Activated naive CD8-positive, alpha-beta T cell treated with anti-CD3 and anti-CD28 coated beads, Interleukin-2, amount 50 U/mL, for 24 hours (primary cell): ENCODE measurements around the gene GTF2A1.

Experiments used
- ATAC-seq: fragments of 150-1000 bp; cut with Tn5 transposase; one replicate; pipeline ENCODE4 v1.10.0; 2021
- DNase-seq: peaks from one replicate; pipeline ENCODE4 v3.0.0; 2021
- H3K27ac Mint-ChIP-seq: one replicate; pipeline ENCODE4 v1.8.0; 2021; ENCODE audit warnings: mild to moderate bottlenecking, mixed read lengths
- H3K27me3 Mint-ChIP-seq: one replicate; pipeline ENCODE4 v1.8.0; 2021; ENCODE audit warnings: mixed read lengths
- H3K36me3 Mint-ChIP-seq: one replicate; pipeline ENCODE4 v1.8.0; 2021; ENCODE audit warnings: low read depth, mixed read lengths
- H3K4me1 Mint-ChIP-seq: one replicate; pipeline ENCODE4 v1.8.0; 2021; ENCODE audit warnings: mixed read lengths
- H3K4me3 Mint-ChIP-seq: one replicate; pipeline ENCODE4 v1.8.0; 2021; ENCODE audit warnings: mild to moderate bottlenecking, moderate library complexity, mixed read lengths
- H3K9me3 Mint-ChIP-seq: one replicate; pipeline ENCODE4 v1.8.0; 2021; ENCODE audit warnings: mixed read lengths

GTF2A1 gene

DNA sequence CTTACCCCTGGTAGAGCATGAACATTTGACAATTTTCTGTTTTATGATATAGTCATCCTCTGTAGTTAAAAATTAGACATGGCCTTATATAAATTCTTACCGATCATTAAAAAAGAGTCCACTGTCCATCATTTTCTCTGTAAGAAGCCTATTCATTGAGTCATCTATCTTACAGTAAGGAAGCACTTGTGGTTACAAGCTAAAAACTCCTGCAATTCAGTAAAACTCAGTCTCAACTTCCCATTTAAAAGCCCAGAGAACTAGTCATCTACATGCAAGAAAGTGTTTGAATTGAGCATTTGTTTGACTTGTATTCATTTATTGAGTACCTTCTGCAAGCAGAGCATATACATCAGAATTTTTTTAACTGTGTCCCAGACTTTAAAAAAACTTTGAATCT, 63.3 kb downstream of the GTF2A1 start:
- Mint-ChIP-seq H3K27me3 (no peaks in the 10 kb centered on the region), H3K4me1 (peaks cover 17% of the 10 kb centered on the region), H3K4me3 (no peak overlapping the region), H3K9me3 (no peaks in the 10 kb centered on the region), H3K27ac (no peak overlapping the region), H3K36me3 (no peaks in the 10 kb centered on the region)
- ATAC-seq (no peak), DNase-seq (no peak)

DNA sequence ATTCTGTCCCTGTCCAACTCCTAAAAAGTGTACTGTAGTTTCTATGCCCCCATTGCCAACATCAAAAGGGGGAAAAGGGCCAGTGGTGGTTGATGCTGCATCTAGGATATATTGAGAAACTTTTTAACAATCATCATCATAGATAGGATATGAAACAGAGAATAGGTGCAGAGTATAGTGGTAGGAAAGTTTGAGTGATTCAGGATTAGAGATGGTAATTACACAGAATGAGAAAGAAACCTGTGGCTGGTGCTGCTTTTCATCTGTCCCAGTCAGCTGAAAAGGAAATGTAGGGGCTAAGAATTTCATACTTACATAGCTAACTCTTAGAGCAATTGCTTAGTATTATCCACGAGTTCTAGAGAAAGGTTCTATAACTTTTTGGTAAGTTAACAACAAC, 67.6 kb downstream of the GTF2A1 start:
- H3K27me3 Mint-ChIP-seq = no peaks in the 10 kb centered on the region
- DNase-seq (no peak), ATAC-seq (peak; percentile 98)
- peaks cover 20% of the 10 kb centered on the region for H3K4me1 Mint-ChIP-seq
- peak overlapping the region; percentile 13 for H3K4me3 Mint-ChIP-seq
- no peaks in the 10 kb centered on the region for H3K36me3 Mint-ChIP-seq
- no peak overlapping the region for H3K27ac Mint-ChIP-seq
- H3K9me3 Mint-ChIP-seq = peaks cover 3% of the 10 kb centered on the region

DNA sequence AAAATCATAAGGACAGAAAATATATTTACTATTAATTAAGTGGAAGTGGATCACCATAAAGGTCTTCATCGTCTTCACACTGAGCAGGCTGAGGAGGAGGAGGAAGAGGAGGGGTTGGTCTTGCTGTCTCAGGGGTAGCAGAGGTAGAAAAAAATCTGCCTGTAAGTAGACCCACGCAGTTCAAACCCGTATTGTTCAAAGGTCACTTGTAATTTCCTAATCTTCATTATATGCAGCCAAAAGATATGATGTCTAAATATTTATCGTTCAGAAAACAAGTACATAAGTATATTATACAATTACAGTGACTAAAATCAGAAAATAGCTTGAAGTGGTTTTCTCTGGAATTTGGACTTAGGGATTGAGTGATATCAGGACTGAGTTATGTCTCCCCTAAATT, 72.1 kb downstream of the GTF2A1 start:
- Mint-ChIP-seq H3K9me3 (peaks cover 3% of the 10 kb centered on the region), H3K36me3 (no peaks in the 10 kb centered on the region), H3K4me1 (peaks cover 23% of the 10 kb centered on the region), H3K27ac (no peak overlapping the region), H3K4me3 (no peak overlapping the region), H3K27me3 (no peaks in the 10 kb centered on the region)
- no peak for ATAC-seq
- DNase-seq = no peak

GRCh38 chr14:81147140-81147897, 73.4 kb downstream of the GTF2A1 start:
- H3K36me3 Mint-ChIP-seq = no peaks in the 10 kb centered on the region
- no peak for ATAC-seq
- H3K27me3 Mint-ChIP-seq = no peaks in the 10 kb centered on the region
- H3K4me3 Mint-ChIP-seq = no peak overlapping the region
- no peak overlapping the region for H3K27ac Mint-ChIP-seq
- DNase-seq = no peak
- peaks cover 10% of the 10 kb centered on the region for H3K4me1 Mint-ChIP-seq
- peaks cover 3% of the 10 kb centered on the region for H3K9me3 Mint-ChIP-seq

DNA sequence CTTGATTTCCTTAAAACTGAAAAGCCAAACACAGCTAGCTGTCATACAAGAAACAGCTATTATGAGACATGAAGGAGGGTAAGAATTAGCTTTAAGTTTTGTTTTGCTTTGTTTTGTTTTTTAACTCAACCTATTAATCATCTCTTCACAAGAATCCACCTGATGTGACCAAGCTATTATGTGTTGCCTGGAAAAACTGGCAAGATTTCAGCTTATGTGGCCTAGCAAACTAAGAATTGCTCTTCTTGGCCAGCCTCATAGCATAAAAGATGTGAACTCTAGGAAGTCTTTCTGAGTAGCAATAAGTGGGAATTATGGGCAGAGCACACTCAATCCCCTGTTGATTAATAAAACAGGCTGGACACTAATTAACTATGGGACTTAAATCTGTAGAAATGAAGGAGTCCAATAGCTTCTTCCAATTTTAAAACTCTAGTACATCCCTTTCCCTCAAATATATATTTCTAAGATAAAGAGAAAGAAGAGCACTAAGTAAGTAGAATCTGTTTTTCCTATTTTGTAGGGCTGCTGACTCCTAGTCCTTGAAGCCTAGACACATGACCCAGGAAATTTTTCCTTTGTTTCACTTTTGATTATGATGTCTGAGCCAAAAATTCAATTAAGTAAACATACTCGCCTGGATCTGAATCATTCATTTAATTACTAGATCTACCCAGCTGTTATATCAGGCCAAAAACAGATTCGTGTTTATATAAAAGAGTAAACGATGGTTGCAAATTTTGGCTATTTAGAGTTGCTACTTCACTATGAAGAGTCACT, 75.7 kb downstream of the GTF2A1 start:
- Mint-ChIP-seq H3K9me3 (peaks cover 3% of the 10 kb centered on the region), H3K27me3 (no peaks in the 10 kb centered on the region), H3K36me3 (no peaks in the 10 kb centered on the region), H3K27ac (no peak overlapping the region), H3K4me1 (peaks cover 8% of the 10 kb centered on the region), H3K4me3 (no peak overlapping the region)
- DNase-seq (no peak), ATAC-seq (no peak)

DNA sequence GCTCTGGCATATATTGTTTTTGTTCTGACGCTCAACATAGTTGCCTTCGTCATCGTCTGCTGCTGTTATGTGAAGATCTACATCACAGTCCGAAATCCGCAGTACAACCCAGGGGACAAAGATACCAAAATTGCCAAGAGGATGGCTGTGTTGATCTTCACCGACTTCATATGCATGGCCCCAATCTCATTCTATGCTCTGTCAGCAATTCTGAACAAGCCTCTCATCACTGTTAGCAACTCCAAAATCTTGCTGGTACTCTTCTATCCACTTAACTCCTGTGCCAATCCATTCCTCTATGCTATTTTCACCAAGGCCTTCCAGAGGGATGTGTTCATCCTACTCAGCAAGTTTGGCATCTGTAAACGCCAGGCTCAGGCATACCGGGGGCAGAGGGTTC, 77.0 kb downstream of the GTF2A1 start:
- Mint-ChIP-seq H3K4me3 (no peak overlapping the region), H3K4me1 (peaks cover 8% of the 10 kb centered on the region), H3K36me3 (no peaks in the 10 kb centered on the region), H3K27me3 (no peaks in the 10 kb centered on the region), H3K9me3 (no peaks in the 10 kb centered on the region), H3K27ac (no peak overlapping the region)
- DNase-seq (no peak), ATAC-seq (no peak)

- Mint-ChIP-seq H3K27me3 (no peaks in the 10 kb centered on the region), H3K4me3 (no peak overlapping the region), H3K9me3 (no peaks in the 10 kb centered on the region), H3K36me3 (no peaks in the 10 kb centered on the region), H3K4me1 (no peaks in the 10 kb centered on the region), H3K27ac (no peak overlapping the region)
- DNase-seq (no peak), ATAC-seq (no peak)
Measured at GRCh38 chr14:81141426-81141825, 79.3 kb downstream of the GTF2A1 start.

DNA sequence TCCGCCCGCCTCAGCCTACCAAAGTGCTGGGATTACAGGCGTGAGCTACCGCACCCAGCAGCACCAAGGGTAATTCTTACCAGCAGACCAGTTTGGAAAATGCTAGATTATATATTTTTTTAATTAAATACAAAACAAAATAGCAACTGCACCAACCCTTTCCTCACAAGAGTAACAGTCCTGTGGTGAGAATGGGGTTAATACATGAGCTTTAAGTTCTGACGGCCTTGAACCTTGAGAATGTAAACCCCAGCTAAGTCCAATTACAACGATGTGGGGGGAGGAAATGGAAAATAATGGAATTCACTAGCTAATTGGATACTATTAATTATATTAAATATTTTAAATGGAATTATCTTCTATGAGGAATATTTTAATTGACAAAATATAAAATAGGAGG, 82.3 kb downstream of the GTF2A1 start:
- no peaks in the 10 kb centered on the region for H3K4me1 Mint-ChIP-seq
- H3K9me3 Mint-ChIP-seq = no peaks in the 10 kb centered on the region
- DNase-seq (no peak), ATAC-seq (no peak)
- no peaks in the 10 kb centered on the region for H3K36me3 Mint-ChIP-seq
- no peaks in the 10 kb centered on the region for H3K27me3 Mint-ChIP-seq
- no peak overlapping the region for H3K4me3 Mint-ChIP-seq
- no peak overlapping the region for H3K27ac Mint-ChIP-seq

DNA sequence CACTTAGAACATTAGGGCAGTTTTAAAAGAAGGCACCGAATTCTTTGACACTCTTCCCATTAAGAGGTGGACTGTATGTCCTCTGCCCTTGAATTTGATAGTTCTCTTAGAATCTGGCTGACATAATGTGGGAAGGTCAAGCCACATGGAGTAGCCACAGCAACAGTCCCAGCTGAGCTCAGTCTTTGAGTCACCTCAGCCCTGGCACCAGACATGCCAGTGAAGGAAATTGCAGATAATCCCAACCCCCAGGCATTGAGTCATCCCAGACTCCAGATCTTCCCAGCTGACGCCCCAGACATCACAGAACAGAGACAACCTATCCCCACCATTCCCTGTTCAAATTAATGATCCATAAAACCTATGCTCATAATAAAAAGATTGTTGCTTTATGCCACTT, 83.4 kb downstream of the GTF2A1 start:
- Mint-ChIP-seq H3K27me3 (no peaks in the 10 kb centered on the region), H3K4me1 (no peaks in the 10 kb centered on the region)

DNA sequence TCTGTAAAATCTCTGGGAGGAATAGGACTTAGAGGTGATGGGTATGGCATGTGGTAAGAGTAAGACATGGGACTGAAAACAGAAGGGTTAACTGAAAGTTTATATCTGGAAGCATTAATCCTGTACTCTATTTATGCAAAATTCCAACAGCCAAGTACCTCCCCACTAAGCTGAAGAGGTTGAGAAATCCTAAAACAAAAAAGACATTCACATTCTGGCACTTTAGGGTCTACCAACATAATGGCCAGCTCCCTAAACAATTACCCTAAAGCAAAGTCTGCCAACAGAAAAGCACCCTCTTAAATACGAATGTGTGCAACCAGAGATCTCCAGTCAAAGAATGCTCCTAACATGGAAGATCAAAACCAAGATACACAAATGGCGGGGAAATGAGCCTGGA, 87.4 kb downstream of the GTF2A1 start:
- DNase-seq (no peak), ATAC-seq (no peak)
- Mint-ChIP-seq H3K36me3 (no peaks in the 10 kb centered on the region), H3K27me3 (no peaks in the 10 kb centered on the region), H3K4me1 (no peaks in the 10 kb centered on the region), H3K4me3 (no peak overlapping the region), H3K27ac (no peak overlapping the region), H3K9me3 (no peaks in the 10 kb centered on the region)

More for the DNA sequence above, 83.4 kb downstream of the GTF2A1 start:
- Mint-ChIP-seq H3K27ac (no peak overlapping the region), H3K9me3 (no peaks in the 10 kb centered on the region), H3K36me3 (no peaks in the 10 kb centered on the region), H3K4me3 (no peak overlapping the region)
- DNase-seq (no peak), ATAC-seq (no peak)

DNA sequence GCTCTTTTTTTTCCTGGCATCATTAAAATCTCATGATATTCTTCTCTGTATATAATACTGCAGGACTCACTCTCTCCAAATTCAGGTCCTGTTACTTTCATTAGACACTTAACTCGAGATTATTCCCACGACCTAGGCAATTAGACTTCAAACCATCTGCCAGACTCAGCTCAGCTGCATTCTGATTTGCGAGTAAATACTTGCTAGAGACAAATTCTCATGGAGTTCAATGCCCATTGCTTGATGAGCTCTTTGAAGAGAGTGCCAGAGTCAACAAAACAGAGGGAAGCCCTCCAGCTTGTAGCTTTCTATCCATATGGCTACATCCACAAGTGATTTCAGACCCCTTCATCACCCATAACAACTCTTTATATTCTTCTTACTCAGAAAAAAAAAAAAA, 88.3 kb downstream of the GTF2A1 start:
- Mint-ChIP-seq H3K4me3 (no peak overlapping the region), H3K27me3 (no peaks in the 10 kb centered on the region), H3K27ac (no peak overlapping the region), H3K9me3 (peaks cover 3% of the 10 kb centered on the region), H3K4me1 (no peaks in the 10 kb centered on the region), H3K36me3 (no peaks in the 10 kb centered on the region)
- DNase-seq = no peak
- no peak for ATAC-seq

GRCh38 chr14:81129242-81129641, 91.5 kb downstream of the GTF2A1 start:
- no peak for DNase-seq
- Mint-ChIP-seq H3K9me3 (peaks cover 3% of the 10 kb centered on the region), H3K27me3 (no peaks in the 10 kb centered on the region), H3K36me3 (no peaks in the 10 kb centered on the region), H3K4me1 (no peaks in the 10 kb centered on the region), H3K27ac (no peak overlapping the region), H3K4me3 (no peak overlapping the region)
- ATAC-seq = no peak

DNA sequence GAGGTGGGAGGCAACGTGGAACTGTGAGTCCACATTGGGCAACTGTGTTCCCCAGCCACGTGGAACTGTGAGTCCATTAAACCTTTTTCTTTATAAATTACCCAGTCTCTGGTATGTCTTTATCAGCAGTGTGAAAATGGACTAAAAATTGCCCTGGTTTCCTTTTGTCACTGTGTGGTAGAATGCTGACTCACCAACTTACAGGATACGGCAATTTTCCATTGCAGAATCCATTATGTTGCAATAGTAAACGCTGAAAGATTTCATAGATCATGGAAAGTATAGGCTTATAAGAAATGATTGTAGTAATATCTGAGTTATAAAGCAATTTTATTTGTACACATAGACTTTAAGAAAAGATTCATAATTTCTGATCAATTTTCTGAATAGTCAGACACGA, 93.0 kb downstream of the GTF2A1 start:
- no peak for DNase-seq
- ATAC-seq = no peak
- no peaks in the 10 kb centered on the region for H3K4me1 Mint-ChIP-seq
- H3K4me3 Mint-ChIP-seq = no peak overlapping the region
- peaks cover 3% of the 10 kb centered on the region for H3K9me3 Mint-ChIP-seq
- H3K27me3 Mint-ChIP-seq = no peaks in the 10 kb centered on the region
- no peak overlapping the region for H3K27ac Mint-ChIP-seq
- no peaks in the 10 kb centered on the region for H3K36me3 Mint-ChIP-seq

- H3K36me3 Mint-ChIP-seq = no peaks in the 10 kb centered on the region
- DNase-seq (no peak), ATAC-seq (no peak)
- peaks cover 6% of the 10 kb centered on the region for H3K4me1 Mint-ChIP-seq
- H3K4me3 Mint-ChIP-seq = no peak overlapping the region
- peaks cover 3% of the 10 kb centered on the region for H3K9me3 Mint-ChIP-seq
- H3K27me3 Mint-ChIP-seq = no peaks in the 10 kb centered on the region
- H3K27ac Mint-ChIP-seq = no peak overlapping the region
Measured at GRCh38 chr14:81125536-81125935, 95.2 kb downstream of the GTF2A1 start.
